ENCODE data around the gene AGBL4. TPM values are rescaled to one million over a fixed set of nuclear protein-coding genes. Genes with fewer than 3 reads are reported as not detected.

Gene AGBL4
- polyA plus RNA-seq, 1 donor (not counting 4 experiments of a cell fraction or from before 2014, with no cell fraction given): not detected

DNA sequence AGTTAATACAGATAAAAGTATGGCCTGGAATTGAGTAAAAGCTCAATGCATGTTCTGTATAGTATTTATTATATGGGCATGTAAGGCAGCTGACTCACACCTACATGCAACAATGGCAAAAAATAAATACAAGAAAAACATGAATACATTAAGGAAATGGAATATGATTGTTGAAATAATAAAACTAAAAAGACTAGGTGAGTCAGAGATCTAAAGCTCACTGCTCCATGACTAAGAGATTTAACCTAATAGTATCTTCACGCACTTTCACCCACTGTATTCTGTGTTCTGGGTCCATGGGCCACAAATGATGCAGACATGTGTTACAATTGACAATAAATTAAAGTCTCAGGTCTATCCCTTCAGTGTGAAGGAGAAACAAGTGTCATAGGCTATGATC lies 607.0 kb downstream of the AGBL4 start:
- Histone ChIP-seq H3K4me3 (ENCODE audit: control insufficient read depth in 2 of 3, extremely low read depth in 1 of 3, insufficient read depth in 2 of 3, low read depth in 1 of 3, low read length in 3 of 3) (no peak overlapping the region), H3K27me3 (ENCODE audit: control insufficient read depth, extremely low read depth, insufficient read depth, low read length) (no peaks in the 10 kb centered on the region), H3K79me2 (ENCODE audit: control insufficient read depth, insufficient read depth, low read length) (no peaks in the 10 kb centered on the region), H3K27ac (ENCODE audit: control insufficient read depth, insufficient read depth, low read length) (no peak overlapping the region), H3K4me2 (ENCODE audit: control insufficient read depth, extremely low read depth, insufficient read depth, low read depth, low read length) (no peak overlapping the region), H3K36me3 (ENCODE audit: control insufficient read depth in 2 of 2, extremely low read depth in 1 of 2, insufficient read depth in 2 of 2, low read length in 2 of 2) (no peaks in the 10 kb centered on the region), H3K4me1 (ENCODE audit: control insufficient read depth, extremely low read depth, insufficient read depth, low read length) (no peaks in the 10 kb centered on the region), H3K9ac (ENCODE audit: control insufficient read depth, extremely low read depth, insufficient read depth, low read length) (no peak overlapping the region), H3K9me1 (ENCODE audit: control insufficient read depth, extremely low read depth, insufficient read depth, low read length) (no peaks in the 10 kb centered on the region), H4K20me1 (ENCODE audit: control insufficient read depth, extremely low read depth, insufficient read depth, low read length) (no peaks in the 10 kb centered on the region), H2AFZ (ENCODE audit: control insufficient read depth, low read length) (no peak overlapping the region), H3K9me3 (ENCODE audit: control insufficient read depth, low read depth, low read length) (no peaks in the 10 kb centered on the region)
- DNase-seq (ENCODE audit: low read depth, low spot score) (no peak), FAIRE-seq (no peak)
- dilution Hi-C loops (cut with MboI; ENCODE audit: extremely low pct_ligation_motif_present, low sequenced_read_pairs): no loop called here
- TF ChIP-seq, protein P1, sequence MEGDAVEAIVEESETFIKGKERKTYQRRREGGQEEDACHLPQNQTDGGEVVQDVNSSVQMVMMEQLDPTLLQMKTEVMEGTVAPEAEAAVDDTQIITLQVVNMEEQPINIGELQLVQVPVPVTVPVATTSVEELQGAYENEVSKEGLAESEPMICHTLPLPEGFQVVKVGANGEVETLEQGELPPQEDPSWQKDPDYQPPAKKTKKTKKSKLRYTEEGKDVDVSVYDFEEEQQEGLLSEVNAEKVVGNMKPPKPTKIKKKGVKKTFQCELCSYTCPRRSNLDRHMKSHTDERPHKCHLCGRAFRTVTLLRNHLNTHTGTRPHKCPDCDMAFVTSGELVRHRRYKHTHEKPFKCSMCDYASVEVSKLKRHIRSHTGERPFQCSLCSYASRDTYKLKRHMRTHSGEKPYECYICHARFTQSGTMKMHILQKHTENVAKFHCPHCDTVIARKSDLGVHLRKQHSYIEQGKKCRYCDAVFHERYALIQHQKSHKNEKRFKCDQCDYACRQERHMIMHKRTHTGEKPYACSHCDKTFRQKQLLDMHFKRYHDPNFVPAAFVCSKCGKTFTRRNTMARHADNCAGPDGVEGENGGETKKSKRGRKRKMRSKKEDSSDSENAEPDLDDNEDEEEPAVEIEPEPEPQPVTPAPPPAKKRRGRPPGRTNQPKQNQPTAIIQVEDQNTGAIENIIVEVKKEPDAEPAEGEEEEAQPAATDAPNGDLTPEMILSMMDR (optimal IDR thresholded peaks at IDR 0.05 in 1 of 3, IDR thresholded peaks at IDR 0.05 in 1 of 3, conservative IDR thresholded peaks at IDR 0.05 in 1 of 3; ENCODE audit: extremely low read depth in 1 of 3, insufficient read depth in 2 of 3, low read length in 3 of 3): no peak
- no peak for TF ChIP-seq EZH2 (IDR thresholded peaks at IDR 0.05; ENCODE audit: low read length)

- Histone ChIP-seq H3K36me3 (ENCODE audit: control insufficient read depth in 2 of 2, extremely low read depth in 1 of 2, insufficient read depth in 2 of 2, low read length in 2 of 2) (no peaks in the 10 kb centered on the region), H4K20me1 (ENCODE audit: control insufficient read depth, extremely low read depth, insufficient read depth, low read length) (no peaks in the 10 kb centered on the region), H3K4me2 (ENCODE audit: control insufficient read depth, extremely low read depth, insufficient read depth, low read depth, low read length) (no peak overlapping the region), H3K27me3 (ENCODE audit: control insufficient read depth, extremely low read depth, insufficient read depth, low read length) (no peaks in the 10 kb centered on the region), H3K27ac (ENCODE audit: control insufficient read depth, insufficient read depth, low read length) (no peak overlapping the region), H3K4me1 (ENCODE audit: control insufficient read depth, extremely low read depth, insufficient read depth, low read length) (no peaks in the 10 kb centered on the region), H3K79me2 (ENCODE audit: control insufficient read depth, insufficient read depth, low read length) (no peaks in the 10 kb centered on the region), H2AFZ (ENCODE audit: control insufficient read depth, low read length) (no peak overlapping the region), H3K9ac (ENCODE audit: control insufficient read depth, extremely low read depth, insufficient read depth, low read length) (no peak overlapping the region), H3K4me3 (ENCODE audit: control insufficient read depth in 2 of 3, extremely low read depth in 1 of 3, insufficient read depth in 2 of 3, low read depth in 1 of 3, low read length in 3 of 3) (no peak overlapping the region), H3K9me1 (ENCODE audit: control insufficient read depth, extremely low read depth, insufficient read depth, low read length) (no peaks in the 10 kb centered on the region), H3K9me3 (ENCODE audit: control insufficient read depth, low read depth, low read length) (no peaks in the 10 kb centered on the region)
- FAIRE-seq (no peak), DNase-seq (ENCODE audit: low read depth, low spot score) (no peak)
- TF ChIP-seq, protein P1 (optimal IDR thresholded peaks at IDR 0.05 in 1 of 3, IDR thresholded peaks at IDR 0.05 in 1 of 3, conservative IDR thresholded peaks at IDR 0.05 in 1 of 3; ENCODE audit: extremely low read depth in 1 of 3, insufficient read depth in 2 of 3, low read length in 3 of 3): no peak
- no peak for TF ChIP-seq EZH2 (IDR thresholded peaks at IDR 0.05; ENCODE audit: low read length)
- dilution Hi-C loops (cut with MboI; ENCODE audit: extremely low pct_ligation_motif_present, low sequenced_read_pairs): no loop called here
Measured at GRCh38 chr1:49408346-49408745, 615.4 kb downstream of the AGBL4 start.

All from keratinocyte (primary cell).